ENCODE measurements around the gene CATSPERB. TPM values are rescaled to one million over a fixed set of nuclear protein-coding genes. Genes with fewer than 3 reads are reported as not detected.

CATSPERB gene
- polyA plus RNA-seq, 1 experiment, result not detected

GRCh38 chr14:91727121-91727520, 4.8 kb downstream of the CATSPERB start:
- DNase-seq (ENCODE audit: low read depth, low spot score), result no peak
- ChIA-PET CTCF (no interaction called here), POLR2A (no interaction called here)
- H3K9me3 ChIP-seq (ENCODE audit: control insufficient read depth, insufficient read depth, low read length), result no peaks in the 10 kb centered on the region
- H3K27me3 ChIP-seq (ENCODE audit: control insufficient read depth, insufficient read depth, low read length), result no peaks in the 10 kb centered on the region
- no peak overlapping the region for H3K27ac ChIP-seq (ENCODE audit: low read depth, low read length)
- no peak for TF ChIP-seq CTCF (IDR thresholded peaks at IDR 0.05; ENCODE audit: low read depth, low read length)
- H3K4me3 ChIP-seq (ENCODE audit: low read depth, low read length), result no peak overlapping the region

- Histone ChIP-seq H3K27me3 (ENCODE audit: control insufficient read depth, insufficient read depth, low read length) (no peaks in the 10 kb centered on the region), H3K4me3 (ENCODE audit: low read depth, low read length) (no peak overlapping the region), H3K27ac (ENCODE audit: low read depth, low read length) (no peak overlapping the region), H3K9me3 (ENCODE audit: control insufficient read depth, insufficient read depth, low read length) (no peaks in the 10 kb centered on the region)
- ChIA-PET POLR2A (no interaction called here), CTCF (no interaction called here)
- no peak for TF ChIP-seq CTCF (IDR thresholded peaks at IDR 0.05; ENCODE audit: low read depth, low read length)
- DNase-seq (ENCODE audit: low read depth, low spot score), result no peak
Observed at GRCh38 chr14:91723501-91723900, 8.4 kb downstream of the CATSPERB start.

- no peak for TF ChIP-seq CTCF (IDR thresholded peaks at IDR 0.05; ENCODE audit: low read depth, low read length)
- ChIA-PET CTCF (no interaction called here), POLR2A (no interaction called here)
- Histone ChIP-seq H3K27me3 (ENCODE audit: control insufficient read depth, insufficient read depth, low read length) (no peaks in the 10 kb centered on the region), H3K9me3 (ENCODE audit: control insufficient read depth, insufficient read depth, low read length) (no peaks in the 10 kb centered on the region), H3K27ac (ENCODE audit: low read depth, low read length) (no peak overlapping the region), H3K4me3 (ENCODE audit: low read depth, low read length) (no peak overlapping the region)
- no peak for DNase-seq (ENCODE audit: low read depth, low spot score)
Observed at GRCh38 chr14:91722386-91722785, 9.5 kb downstream of the CATSPERB start.

- H3K27ac ChIP-seq (ENCODE audit: low read depth, low read length), result no peak overlapping the region
- no peaks in the 10 kb centered on the region for H3K9me3 ChIP-seq (ENCODE audit: control insufficient read depth, insufficient read depth, low read length)
- no peaks in the 10 kb centered on the region for H3K27me3 ChIP-seq (ENCODE audit: control insufficient read depth, insufficient read depth, low read length)
- TF ChIP-seq CTCF (IDR thresholded peaks at IDR 0.05; ENCODE audit: low read depth, low read length), result no peak
- no peak overlapping the region for H3K4me3 ChIP-seq (ENCODE audit: low read depth, low read length)
- CTCF ChIA-PET, result no interaction called here
- no peak for DNase-seq (ENCODE audit: low read depth, low spot score)
- POLR2A ChIA-PET, result no interaction called here
Observed at GRCh38 chr14:91719839-91720238, 12.0 kb downstream of the CATSPERB start.

GRCh38 chr14:91716999-91717398, 14.9 kb downstream of the CATSPERB start:
- CTCF ChIA-PET, result no interaction called here
- no peak for TF ChIP-seq CTCF (IDR thresholded peaks at IDR 0.05; ENCODE audit: low read depth, low read length)
- POLR2A ChIA-PET, result no interaction called here
- H3K4me3 ChIP-seq (ENCODE audit: low read depth, low read length), result no peak overlapping the region
- H3K9me3 ChIP-seq (ENCODE audit: control insufficient read depth, insufficient read depth, low read length), result no peaks in the 10 kb centered on the region
- no peak for DNase-seq (ENCODE audit: low read depth, low spot score)
- no peaks in the 10 kb centered on the region for H3K27me3 ChIP-seq (ENCODE audit: control insufficient read depth, insufficient read depth, low read length)
- H3K27ac ChIP-seq (ENCODE audit: low read depth, low read length), result no peak overlapping the region
